Right lobe of liver (tissue), 4 donors: ENCODE results near the gene SLC27A5.

Source experiments
- CTCF ChIP-seq, 4 donors: fragments of 200-600 bp in 3 of 4; fragments of 450-650 bp in 1 of 4; IDR thresholded peaks; one replicate each; pipeline versions ENCODE4 v1.5.1 to v1.8.0; 2016 to 2022; ENCODE audit warnings: antibody characterized with exemption in 4 of 4, mild to moderate bottlenecking in 2 of 4
- POLR2A ChIP-seq: fragments of 450-650 bp; IDR thresholded peaks from one replicate; pipeline ENCODE4 v1.6.1; 2017; ENCODE audit warnings: antibody characterized with exemption, mild to moderate bottlenecking
- donor health status: DM: no; HTN: no; CAD: no.
- donor health status: DM: no; HTN: no; CAD: no.
- donor health status: DM: no; HTN: yes; CAD: no.

DNA sequence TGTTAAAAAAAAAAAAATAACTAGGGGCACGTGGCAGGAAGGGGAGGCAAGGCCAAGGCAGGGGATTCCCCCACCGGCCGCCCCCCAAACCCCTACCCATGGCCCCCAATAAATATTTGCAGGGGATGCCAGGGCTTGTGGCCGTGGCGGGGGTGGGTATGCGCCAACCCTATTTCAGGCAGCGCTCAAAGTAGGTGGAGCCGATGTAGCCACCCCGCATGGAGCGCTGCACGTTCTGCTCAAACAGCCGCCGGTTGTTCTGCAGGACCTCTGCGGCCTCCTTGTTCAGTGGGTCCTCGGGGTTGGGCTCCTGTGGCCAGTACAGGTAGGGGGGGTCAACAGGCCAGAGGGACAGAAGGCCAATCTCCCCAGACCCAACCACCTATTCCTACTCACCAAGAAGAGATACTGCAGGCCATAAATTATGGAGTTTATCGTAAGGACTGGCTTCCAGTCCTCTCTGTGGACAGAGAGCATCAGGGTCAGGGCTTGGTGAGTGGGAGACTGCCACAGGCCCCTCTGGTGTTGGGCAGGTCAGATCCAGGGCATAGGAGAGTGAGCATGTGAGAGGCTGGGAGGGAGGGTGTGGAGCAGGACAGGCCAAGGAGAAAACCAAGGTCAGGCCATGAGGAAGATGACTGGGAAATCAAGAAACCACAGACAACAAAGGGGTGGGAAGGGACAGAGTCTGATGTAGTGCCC, 44.3 kb upstream of the SLC27A5 start:
- no peak for TF ChIP-seq CTCF (IDR thresholded peaks at IDR 0.05)
- no peak for TF ChIP-seq POLR2A
